Measurements from ENCODE around the gene FRMD4B.
A peak's percentile ranks its signal among the peaks of the same experiment; 100 is the strongest.

Gene FRMD4B

DNA sequence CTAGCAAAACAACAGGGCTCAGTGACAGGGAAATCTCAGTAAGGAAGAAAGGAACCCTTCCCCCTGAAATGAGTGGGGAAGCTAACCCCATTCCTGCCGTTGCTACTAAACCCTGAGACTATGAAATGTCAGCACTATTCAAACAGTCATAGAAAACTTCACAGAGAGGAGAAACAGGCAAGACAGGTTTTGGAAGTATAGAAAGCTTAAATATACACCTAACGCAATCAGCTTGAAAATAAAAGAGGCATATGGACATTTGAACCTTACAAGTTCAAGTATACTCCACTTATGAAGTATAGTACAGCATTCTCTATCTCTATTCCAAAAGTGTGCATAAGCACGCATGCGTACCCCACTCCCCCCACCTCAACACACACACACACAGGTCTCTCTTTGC, 17.6 kb upstream of the FRMD4B start:
- no peak for DNase-seq

DNA sequence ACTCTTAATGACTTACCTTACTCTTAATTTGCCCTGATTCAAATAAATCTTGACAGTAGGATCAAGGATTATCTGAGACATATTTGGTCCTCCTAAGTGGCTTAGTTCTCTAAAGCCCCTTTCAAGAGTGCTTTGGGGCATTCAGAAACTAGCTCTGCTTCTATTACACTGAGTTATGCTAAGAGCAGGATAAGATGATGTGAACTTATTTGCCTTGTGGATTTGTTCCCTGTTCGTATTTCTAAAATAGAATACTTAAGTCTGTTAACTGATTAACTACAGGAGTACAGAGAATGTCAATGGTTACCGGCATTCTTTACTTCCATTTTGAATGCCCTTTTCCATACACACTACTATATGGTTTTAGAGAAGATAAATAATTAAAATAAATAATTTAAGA, 14.8 kb upstream of the FRMD4B start:
- no peak for DNase-seq

DNA sequence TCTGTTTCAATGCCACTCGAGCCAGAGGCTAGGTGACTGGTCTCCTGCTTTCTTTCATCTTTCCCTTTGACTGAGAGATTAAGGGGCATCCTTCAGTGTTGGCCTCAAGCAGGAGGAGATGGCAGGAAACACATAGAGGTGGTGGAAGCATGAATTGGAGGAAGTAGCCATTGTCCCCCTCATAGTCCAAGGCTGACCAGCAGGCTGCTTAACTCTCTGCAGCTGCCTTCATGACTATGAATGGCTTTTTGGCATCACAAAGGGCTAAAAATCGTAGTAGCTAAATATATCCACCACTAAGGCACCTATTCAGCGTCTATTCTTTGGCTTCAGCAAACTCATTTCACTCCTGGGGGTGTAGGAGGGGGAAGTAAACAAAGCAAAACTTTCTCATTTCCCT, 7.0 kb upstream of the FRMD4B start:
- DNase-seq: no peak

DNA sequence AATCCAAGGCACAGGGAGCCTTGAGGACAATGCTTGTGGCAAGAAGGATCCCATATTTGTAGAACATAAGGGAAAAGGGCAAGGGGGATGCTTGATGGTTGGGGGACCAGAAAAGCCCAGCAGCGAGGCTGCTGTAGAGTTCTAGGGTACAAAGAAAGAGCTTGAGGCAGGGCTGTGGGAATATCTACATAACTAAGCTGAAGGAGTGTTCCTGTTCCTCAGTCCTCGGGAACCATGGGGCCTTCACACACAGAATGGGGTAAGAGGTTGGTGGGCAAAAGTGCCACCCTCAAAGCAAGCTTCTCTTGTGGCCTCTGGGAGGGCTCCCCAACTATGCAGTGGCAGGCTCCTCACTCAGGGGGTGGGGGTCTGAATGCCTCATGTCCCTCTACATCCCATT, 6.5 kb upstream of the FRMD4B start:
- DNase-seq: no peak

DNA sequence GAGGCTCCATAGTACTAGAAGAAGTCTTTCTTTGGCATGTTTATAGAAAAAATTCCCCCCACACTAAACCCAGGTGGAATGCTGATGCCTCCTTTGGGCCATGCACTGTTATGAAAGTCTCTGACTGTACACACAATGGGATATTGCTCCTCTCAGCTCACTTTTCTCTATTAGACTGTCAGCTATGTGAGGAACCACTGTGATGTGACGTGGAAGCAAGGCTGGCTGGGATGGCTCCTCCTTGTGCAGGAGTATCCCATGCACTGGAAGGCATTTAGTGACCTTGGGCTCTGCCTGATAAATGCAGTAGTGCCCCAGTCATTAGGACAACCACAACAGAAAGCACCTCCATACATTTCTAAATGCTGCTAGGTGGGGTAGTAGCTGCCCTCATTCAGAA, 5.7 kb upstream of the FRMD4B start:
- DNase-seq: no peak

DNA sequence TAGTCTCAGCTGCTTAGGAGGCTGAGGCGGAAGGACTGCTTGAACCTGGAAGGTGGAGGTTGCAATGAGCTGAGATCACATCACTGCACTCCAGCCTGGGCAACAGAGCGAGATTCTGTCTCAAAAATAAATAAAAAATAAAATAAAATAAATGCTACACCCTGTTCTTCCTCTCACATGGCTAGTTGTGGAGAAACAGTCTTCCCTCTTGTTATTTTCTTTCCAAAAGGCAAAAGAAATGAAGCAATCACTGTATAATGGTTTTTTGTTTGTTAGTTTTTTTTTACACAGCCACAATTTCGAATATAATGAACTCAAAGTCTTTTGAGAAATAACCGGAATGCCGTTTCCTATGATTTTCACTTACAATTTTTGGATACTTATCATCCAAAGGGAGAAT, 4.9 kb upstream of the FRMD4B start:
- DNase-seq: no peak

DNA sequence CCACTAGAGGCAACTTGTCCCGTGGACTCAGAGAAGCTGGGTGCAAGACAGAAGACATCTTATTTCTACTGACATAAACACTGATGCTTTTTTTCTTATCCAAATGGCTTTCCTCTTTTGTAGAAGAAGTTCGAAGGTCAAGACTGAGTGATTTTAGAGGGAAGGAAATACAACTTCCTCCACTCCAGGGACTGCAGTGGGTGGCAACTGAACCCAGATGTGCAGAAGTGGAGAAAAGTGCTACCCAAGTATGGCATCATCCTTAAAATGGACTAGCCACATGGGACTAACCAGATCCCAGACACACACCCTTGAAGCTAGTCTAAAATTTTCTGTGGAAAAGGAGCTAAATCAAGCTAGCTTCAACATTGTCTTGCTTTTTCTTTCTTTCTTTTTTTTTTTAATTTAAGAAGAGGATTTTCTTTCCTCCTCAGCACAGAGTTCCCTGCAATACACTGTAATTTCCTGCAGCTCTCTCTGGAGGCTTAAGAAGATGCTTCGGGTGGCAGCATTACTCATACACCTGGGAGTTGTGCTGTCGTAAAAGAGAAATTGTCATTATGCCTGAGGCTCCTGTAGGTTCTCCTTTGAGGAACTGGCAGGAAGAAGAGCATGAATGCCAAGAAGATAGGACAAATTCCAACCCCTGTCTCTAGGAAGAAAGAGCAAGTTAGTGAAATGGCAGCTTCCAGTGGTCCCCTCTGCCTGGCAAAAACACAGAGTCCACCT, 3.8 kb upstream of the FRMD4B start:
- no peak for DNase-seq

DNA sequence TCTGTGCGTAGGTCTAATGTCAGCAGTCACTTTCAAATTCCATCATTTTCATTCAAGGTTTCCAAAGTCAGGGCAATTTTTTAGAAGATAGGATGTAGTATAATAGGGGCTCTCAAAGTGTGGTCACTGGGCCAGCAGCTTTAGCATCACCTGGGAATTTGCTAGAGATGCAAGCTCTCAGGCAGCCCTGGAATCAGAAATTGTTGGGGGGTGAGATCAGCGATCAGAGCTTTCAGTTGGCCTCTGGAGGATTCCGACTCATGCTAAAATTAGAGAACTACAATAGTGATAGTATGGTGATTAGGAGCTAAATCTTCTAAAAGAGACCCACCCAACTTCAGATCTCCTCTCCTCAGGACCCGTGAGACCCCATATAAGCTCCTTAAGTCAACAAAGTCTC, 2.4 kb upstream of the FRMD4B start:
- no peak for DNase-seq

DNA sequence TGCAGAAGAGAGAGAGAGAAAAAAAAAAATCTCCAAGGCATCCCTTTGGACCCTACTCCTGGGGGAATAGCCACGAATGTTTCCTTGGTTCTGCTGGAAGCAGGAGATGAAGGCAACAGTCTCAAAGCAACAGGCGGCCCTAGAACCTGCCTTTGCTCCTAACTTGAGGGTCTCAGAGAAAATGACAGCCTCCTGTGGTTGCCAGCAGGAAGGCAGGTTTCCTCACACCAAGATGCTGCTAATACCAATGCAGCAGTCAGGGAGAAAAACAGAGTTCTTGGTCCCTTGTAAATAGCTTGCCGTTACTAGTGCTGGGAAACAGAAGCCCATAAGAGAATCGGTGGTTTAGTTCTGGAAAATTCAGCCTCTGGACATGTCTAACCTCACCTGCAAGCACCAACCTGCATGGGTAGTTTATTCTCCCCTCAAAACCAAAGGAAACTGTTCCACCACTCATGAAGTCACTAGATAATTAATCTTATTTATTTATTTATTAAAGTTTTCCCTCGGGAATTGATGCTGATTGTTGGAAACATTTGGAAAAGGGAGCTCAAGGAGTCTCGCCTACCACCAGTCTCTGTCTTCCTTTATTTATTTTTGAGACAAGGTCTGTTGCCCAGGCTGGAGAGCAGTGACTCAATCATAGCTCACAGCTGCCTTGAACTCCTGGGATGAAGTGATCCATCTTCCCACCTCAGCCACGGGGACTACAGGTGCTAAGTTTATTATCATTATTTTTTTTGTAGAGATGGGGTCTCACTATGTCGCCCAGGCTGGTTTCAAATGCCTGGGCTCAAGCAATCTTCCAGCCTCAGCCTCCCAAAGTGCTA, 883 bp upstream of the FRMD4B start:
- no peak for DNase-seq

DNA sequence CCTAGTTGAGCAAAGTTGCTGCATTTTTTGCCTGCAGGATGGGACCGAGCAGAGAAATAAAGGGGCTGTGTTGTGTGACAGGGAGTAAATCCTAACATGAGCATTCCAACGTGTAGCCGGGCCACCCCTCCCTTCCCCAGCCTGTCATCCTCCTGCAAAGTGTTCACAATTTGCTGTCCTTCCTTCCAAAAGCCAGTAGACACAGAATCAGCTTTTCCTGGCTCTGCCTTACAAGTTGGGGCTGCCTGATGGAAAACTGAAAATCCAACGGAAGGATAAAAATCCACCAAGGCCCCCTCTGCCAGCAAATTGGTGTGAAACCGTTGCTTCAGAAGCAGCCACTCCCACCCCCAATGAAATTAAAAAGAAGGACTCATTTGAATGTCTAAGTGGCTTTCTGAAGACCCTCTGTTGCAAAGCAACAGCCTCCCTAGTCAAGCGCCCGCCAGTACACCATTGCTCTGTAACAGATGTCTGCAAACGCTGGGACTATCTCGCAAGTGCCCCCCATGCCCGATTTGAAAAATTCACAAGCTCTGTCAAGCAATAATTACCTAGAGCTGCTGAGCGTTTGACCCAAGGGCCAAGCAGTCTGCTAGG, 665 bp downstream of the FRMD4B start:
- no peak for DNase-seq

DNA sequence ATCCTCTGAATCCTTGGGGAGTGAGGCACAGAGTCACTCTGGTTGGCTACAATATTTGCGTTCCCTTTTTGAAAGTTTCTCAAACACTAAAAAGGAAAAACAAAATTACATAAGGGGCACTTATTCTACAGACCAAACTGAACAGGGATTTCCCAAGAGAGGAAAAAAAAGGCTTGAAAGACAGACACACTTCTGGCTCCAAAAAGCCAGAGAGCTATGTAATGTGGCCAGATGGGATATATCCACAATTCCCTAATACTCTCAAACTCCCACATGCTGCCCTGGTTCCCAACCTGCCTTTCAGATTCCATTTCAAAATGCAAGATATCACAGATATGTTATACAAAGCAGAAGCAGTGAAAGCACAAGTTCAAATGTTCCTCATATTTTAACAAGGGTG, 1.6 kb downstream of the FRMD4B start:
- DNase-seq: peak; percentile 26

DNA sequence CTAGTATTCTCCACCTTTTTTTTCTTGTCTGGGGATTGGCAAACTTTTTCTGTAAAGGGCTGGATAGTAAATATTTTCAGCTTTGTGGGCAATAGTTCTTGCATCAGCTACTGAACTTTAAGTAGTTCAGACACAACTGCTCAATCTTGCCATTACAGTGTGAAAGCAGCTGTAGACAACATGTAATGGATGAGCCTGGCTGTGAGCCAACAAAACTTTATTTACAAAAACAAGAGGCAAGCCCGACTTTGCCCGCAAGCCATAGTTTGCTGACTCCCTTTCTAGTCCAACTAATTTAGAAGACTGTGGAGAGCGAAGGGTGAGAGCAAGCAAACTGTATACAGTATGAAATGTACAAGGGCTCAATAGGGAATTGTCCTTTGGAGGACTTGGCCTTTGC, 6.2 kb downstream of the FRMD4B start:
- peak; percentile 47 for DNase-seq

DNA sequence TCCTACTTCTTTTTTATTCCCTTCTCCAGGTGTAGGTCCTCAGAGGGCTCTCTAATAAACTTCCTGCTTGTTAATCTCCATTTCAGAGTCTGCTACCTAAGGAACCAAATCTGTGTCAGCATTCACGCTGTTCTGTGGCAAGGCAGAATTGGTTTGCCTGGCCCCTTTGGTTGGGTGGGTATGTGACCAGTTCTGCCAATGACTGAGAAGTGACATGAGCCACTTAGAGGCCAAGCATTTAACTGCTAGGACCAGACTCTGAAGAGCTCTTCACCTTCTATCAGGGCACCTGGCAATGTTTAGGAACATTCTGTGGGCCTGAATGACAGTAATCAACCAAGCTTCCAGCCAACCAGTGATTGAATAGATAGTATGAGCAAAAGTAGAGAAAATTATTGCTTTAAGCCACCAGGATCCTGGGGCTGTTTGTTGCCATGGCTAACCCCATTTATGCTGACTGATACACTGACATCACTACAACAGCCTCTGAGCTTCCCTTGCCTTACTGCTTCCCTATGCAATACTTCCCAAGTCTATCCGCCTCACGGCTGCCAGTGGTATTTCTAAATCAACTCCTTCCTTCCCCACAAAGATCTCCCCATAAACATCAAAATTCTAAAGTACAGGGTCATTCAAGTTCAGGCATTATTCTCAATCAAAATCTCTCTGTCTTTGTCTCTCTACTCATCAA, 7.6 kb downstream of the FRMD4B start:
- DNase-seq: no peak

DNA sequence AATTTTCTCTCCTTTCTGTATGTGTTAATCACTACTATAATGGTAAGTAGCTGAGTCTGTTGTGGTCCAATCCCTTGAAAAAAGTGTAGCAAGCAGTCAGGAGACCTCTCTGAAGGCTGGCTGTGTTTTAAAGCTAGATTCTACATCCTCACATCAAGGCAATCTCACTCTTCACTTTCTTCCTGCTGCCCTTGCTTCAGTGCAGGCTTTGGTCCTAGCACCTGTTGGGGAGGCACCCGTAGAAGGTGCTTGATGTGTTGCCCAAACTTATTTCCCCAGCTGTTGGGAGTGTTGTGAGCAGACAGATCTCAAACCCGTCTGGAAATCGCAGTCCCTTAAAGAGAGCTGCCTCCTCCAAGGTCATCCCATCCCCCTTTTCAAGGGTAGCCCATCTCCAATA, 8.6 kb downstream of the FRMD4B start:
- DNase-seq: no peak

DNA sequence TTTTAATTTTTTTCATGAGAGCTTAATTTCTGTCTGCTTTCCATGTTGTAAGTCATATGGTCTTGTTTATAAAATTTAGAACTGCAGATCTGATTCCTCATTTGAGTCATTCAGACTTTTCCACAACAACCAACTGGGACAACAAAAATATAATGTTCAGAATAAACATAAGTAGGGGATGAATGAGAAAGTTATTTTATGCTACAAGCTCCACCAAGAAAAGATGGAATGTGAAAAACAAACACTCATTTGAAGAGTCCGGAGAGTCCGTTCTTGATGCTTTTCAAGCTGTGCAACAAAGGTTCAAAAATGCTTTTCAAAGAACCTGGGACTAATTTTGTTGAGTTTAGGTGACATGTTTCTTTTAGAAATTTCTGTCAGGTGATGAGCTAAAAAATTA, 9.2 kb downstream of the FRMD4B start:
- DNase-seq: no peak

DNA sequence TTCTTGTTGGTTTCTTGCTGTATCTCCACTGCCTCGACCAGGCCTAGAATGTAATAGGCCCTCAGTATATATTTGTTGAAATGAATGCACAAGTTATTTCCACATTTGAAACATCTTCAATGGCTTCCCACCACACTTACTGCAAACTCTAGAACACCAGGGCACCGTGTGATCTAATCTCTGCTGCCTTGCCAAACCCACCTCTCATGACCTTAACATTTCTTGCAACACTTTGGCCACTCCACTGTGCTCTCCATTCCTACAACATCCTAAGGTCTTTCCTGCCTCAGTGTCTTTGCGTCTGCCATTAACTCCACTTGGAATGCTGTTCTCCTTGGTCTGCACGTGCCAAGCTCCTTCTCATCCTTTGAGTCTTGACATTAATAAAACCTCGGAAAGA, 14.1 kb downstream of the FRMD4B start:
- no peak for DNase-seq

DNA sequence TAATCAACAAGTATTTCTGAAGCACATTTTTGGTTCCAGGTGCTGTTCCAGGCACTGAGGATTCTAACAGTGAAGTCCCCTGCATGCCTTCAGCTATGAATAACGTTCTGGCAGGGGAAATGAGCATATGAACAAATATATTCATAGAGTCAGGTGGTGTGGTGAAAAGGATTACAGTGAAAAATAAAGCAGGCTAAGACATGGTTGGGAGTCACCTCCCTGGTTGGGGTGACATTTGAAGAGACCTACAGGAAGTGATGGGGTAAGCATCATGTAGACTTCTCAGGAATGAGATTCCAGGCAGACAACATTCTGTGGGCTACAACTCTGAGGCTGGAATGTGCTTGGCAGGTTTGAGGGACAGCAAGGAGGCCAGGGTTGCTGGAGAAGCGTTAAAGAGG, 15.0 kb downstream of the FRMD4B start:
- no peak for DNase-seq

DNA sequence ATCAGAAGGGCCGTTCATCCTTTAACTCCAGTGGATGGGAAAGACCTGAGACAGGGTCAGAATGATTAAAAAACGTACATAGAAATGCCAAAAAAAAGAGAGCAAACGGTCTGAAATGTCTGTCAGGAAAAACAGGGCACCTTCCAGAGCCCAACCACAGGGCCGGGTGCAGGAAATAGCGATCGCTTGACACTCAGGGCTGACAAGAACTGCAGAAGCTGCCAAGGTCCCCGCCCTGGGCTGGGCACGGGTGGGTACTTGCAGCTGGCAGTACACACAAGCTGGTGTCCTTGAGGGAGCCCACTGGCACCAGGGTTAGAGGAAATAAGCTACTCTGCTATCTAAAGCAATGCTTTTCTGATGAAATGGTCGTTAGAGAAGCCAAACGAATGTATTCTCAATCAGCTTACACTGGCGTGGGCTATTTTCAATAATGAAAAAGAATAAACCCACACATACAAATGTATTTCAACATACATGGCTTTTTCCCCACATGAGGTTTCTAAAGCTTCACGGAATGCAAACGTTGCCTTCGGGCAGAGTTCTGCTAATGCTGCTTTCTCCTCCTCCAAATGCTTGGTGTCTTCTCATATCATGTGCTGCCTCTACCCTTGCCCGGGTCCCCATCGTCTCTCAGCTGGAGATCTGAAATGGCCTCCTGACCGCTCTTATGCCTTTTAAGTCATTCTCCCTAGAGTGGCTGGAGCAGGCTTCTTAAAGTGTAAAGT, 15.6 kb downstream of the FRMD4B start:
- no peak for DNase-seq

DNA sequence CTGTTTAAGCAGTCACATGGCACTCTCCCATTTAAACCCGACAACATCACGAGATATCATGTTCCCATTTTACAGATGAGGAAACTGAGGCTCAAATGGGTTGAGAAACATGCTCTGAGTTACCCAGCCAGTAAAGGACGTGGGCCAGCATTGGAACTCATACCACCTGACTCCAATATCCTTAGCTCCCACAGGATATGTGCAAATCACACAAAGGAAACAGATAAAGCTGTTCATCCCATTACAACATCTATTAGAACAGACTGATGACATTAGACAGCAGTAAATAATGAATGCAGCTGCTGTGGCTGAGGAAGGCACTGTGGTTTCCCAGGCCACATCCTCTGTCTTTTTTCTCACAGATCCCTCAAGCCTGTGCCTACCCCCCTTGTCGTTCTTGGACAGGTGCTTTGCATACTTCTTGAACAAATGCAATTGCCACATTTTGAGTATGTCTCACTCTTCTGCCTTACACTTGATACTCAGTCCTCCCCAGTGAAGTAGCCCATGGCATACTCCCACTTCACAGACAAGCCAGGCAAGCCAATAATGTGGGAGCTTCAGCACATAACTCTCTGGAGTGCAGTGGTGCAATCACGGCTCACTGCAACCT, 17.7 kb downstream of the FRMD4B start:
- no peak for DNase-seq

DNA sequence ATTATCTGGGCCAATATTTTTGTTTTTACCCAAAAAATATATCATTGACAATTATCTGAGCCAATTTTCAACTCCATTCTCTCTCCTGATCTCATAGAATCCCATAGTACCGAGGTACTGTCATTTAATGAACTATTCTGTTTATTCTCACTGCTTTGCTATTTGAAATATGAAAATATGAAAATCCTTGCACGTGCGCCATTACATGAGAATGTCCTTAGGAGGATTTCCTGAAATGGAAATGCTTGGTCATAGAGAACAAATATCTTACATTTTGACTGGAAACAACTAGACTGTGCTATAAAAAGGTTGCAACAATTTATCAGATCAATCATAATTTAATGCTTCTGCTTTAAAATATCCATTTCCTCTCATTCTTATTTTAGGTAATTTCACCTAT, 18.3 kb downstream of the FRMD4B start:
- no peak for DNase-seq

DNA sequence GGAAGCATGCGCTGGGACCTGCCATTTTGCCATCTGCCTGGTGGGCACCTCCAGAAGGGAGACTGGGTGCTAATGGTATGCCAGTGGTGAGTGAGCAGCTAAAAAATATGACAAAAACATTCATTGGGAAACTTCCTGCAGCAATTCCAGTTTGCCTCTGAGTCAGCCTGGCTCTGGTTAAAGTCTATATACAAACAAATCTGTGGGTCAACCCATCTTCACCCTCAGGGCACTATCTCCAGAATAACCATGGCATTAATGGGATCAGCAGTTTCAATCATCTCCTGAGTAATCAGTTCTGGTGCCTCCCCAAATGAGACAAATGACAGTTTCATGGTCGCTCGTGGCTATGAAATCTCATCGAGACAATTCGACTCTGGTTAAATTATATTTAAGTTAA, 21.5 kb downstream of the FRMD4B start:
- no peak for DNase-seq

DNA sequence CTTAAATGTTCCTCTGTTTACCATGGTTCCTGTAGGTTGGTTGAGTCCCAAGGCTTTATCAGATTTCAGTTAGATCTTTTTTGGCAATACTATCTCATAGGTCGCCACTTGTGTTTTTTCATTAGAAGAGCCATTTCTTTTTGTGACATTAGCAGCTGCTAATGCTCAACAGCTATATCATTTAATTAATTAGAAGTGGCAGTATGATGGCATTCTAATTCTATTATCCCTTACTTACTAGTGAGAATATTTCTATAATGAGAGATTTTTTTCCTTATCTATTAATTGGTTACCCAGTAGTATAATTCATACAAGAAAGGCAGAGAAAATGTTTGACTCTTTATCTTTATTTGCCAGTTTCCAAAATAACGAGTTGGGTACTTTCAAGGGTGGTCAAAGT, 25.2 kb downstream of the FRMD4B start:
- no peak for DNase-seq

DNA sequence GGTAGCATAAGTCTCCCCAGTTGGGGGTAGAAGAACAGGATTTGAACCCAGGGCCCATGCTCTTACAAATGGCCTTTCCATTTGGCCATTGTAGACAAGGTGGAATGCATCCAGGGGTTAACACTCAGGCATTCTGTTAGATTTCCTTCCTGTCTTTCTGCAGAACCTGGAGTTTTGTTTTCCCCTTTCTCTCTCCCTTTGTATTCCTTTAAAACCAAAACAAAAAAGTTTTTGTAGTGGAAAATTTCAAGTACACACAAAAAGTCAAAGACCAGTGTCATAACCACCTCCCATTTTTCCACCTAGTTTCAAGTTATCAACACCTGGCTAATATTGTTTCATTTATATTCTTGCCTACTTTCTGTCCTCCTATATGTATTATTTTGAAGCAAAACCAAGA, 26.0 kb downstream of the FRMD4B start:
- no peak for DNase-seq
